ENCODE data around the gene SELPLG.
"Not testable (repeated sequence)": the region's sequence is repeated elsewhere in the genome, so short reads cannot be mapped to it uniquely, and the experiment has no call there.

SELPLG gene

GRCh38 chr12:108638141-108638827 lies 4.6 kb upstream of the SELPLG start:
- DNase-seq = no peak

GRCh38 chr12:108637222-108637971 lies 3.7 kb upstream of the SELPLG start:
- DNase-seq = no peak

GRCh38 chr12:108635997-108636808 lies 2.5 kb upstream of the SELPLG start:
- DNase-seq = no peak

GRCh38 chr12:108635201-108635996 lies 1.7 kb upstream of the SELPLG start:
- DNase-seq = no peak

- DNase-seq = no peak
Observed at GRCh38 chr12:108634341-108634751, 652 bp upstream of the SELPLG start.

- no peak for DNase-seq
Observed at GRCh38 chr12:108633081-108633533, 587 bp downstream of the SELPLG start.

GRCh38 chr12:108631261-108631660 lies 2.4 kb downstream of the SELPLG start:
- not testable (repeated sequence) for DNase-seq

GRCh38 chr12:108630481-108631207 lies 3.0 kb downstream of the SELPLG start:
- DNase-seq = no peak

GRCh38 chr12:108629824-108630476 lies 3.7 kb downstream of the SELPLG start:
- no peak for DNase-seq

GRCh38 chr12:108629151-108629550 lies 4.5 kb downstream of the SELPLG start:
- DNase-seq = no peak

GRCh38 chr12:108627134-108627920 lies 6.4 kb downstream of the SELPLG start:
- no peak for DNase-seq

GRCh38 chr12:108625228-108625627 lies 8.5 kb downstream of the SELPLG start:
- DNase-seq = no peak

- DNase-seq = no peak
Observed at GRCh38 chr12:108623577-108623976, 10.1 kb downstream of the SELPLG start.

- no peak for DNase-seq
Observed at GRCh38 chr12:108622921-108623514, 10.7 kb downstream of the SELPLG start.

- no peak for DNase-seq
Observed at GRCh38 chr12:108622421-108622820, 11.3 kb downstream of the SELPLG start.

- DNase-seq = no peak
Observed at GRCh38 chr12:108621161-108621560, 12.5 kb downstream of the SELPLG start.

GRCh38 chr12:108620236-108620879 lies 13.3 kb downstream of the SELPLG start:
- no peak for DNase-seq

- DNase-seq = no peak
Observed at GRCh38 chr12:108619369-108620160, 14.1 kb downstream of the SELPLG start.

GRCh38 chr12:108618953-108619274 lies 14.8 kb downstream of the SELPLG start:
- not testable (repeated sequence) for DNase-seq

All from NCI-H1417 treated with DMSO at 0.1 percent for 48 hours (cell line).